HEK293 (cell line): ENCODE data around the gene HYPK.
"Not testable (repeated sequence)": the region's sequence is repeated elsewhere in the genome, so short reads cannot be mapped to it uniquely, and the experiment has no call there.

ENCODE experiments used
- CTCF ChIA-PET: fragments of 350-600 bp; formaldehyde crosslinking; extraction: SDS; loops from one replicate; lab custom pipeline; 2021; ENCODE audit warnings: antibody characterized with exemption; lab: Yijun Ruan, JAX
- POLR2A ChIA-PET: fragments of 300-600 bp; formaldehyde crosslinking; extraction: SDS; loops from one replicate; lab custom pipeline; 2020; ENCODE audit warnings: antibody characterized with exemption, inconsistent platforms; lab: Yijun Ruan, JAX
- H3K27ac ChIP-seq: fragments of 200-500 bp; sonication (Bioruptor generic); 2 replicates; pipeline ENCODE4 v1.5.1; 2014; ENCODE audit warnings: low read depth, low read length, control low read depth, inconsistent platforms; ENCODE audit errors: extremely low read depth
- H3K36me3 ChIP-seq, 2 experiments: fragments of 200-500 bp in 1 of 2; sonication (Bioruptor generic) in 1 of 2; 1 replicate in 1 of 2; 2 replicates in 1 of 2; pipeline ENCODE4 v1.5.1; 2014 to 2017; ENCODE audit warnings: inconsistent platforms in 2 of 2, low read length in 2 of 2; ENCODE audit not compliant: control insufficient read depth in 2 of 2, insufficient read depth in 1 of 2
- H3K4me1 ChIP-seq: fragments of 200-500 bp; sonication (Bioruptor generic); 2 replicates; pipeline ENCODE4 v1.5.1; 2014; ENCODE audit warnings: mild to moderate bottlenecking, low read length, inconsistent platforms; ENCODE audit not compliant: control insufficient read depth, insufficient read depth
- H3K4me3 ChIP-seq: 2 replicates; pipeline ENCODE4 v1.5.1; 2011; ENCODE audit warnings: low read depth, mild to moderate bottlenecking, control low read depth, low read length, moderate library complexity
- H3K9me3 ChIP-seq: fragments of 200-500 bp; sonication (Bioruptor generic); 2 replicates; pipeline ENCODE4 v1.5.1; 2014; ENCODE audit warnings: low read depth, low read length, inconsistent platforms; ENCODE audit not compliant: control insufficient read depth, insufficient read depth
- IKZF3 ChIP-seq: fragments of 450-650 bp; IDR thresholded peaks from 2 replicates; pipeline ENCODE4 v1.5.0; 2018; ENCODE audit warnings: missing biosample characterization, mild to moderate bottlenecking, missing genetic modification characterization, moderate library complexity
- KLF7 ChIP-seq: fragments of 450-650 bp; formaldehyde crosslinking; IDR thresholded peaks from 2 replicates; pipeline ENCODE4 v1.5.1; 2016; ENCODE audit warnings: missing biosample characterization, missing genetic modification characterization, borderline replicate concordance
- TRIM28 ChIP-seq: IDR thresholded peaks from 2 replicates; pipeline ENCODE4 v1.6.1; 2011; ENCODE audit warnings: low read length, control low read depth, borderline replicate concordance
- ZBTB20 ChIP-seq: fragments of 450-650 bp; formaldehyde crosslinking; IDR thresholded peaks from 2 replicates; pipeline ENCODE4 v1.5.1; 2016; ENCODE audit warnings: missing biosample characterization, missing genetic modification characterization
- ZFP69B ChIP-seq: fragments of 450-650 bp; formaldehyde crosslinking; IDR thresholded peaks from 2 replicates; pipeline ENCODE4 v1.5.1; 2016; ENCODE audit warnings: missing biosample characterization, missing genetic modification characterization
- ZNF121 ChIP-seq: fragments of 450-650 bp; formaldehyde crosslinking; IDR thresholded peaks from 2 replicates; pipeline ENCODE4 v1.5.1; 2016; ENCODE audit warnings: missing biosample characterization, missing genetic modification characterization
- ZNF132 ChIP-seq: fragments of 450-650 bp; formaldehyde crosslinking; IDR thresholded peaks from 2 replicates; pipeline ENCODE4 v1.5.1; 2017; ENCODE audit warnings: missing biosample characterization, missing genetic modification characterization, borderline replicate concordance
- ZNF133 ChIP-seq: fragments of 450-650 bp; formaldehyde crosslinking; IDR thresholded peaks from 2 replicates; pipeline ENCODE4 v1.5.1; 2016; ENCODE audit warnings: missing biosample characterization, missing genetic modification characterization
- ZNF138 ChIP-seq: fragments of 450-650 bp; formaldehyde crosslinking; IDR thresholded peaks from 2 replicates; pipeline ENCODE4 v1.5.1; 2016; ENCODE audit warnings: missing biosample characterization, missing genetic modification characterization, borderline replicate concordance
- ZNF174 ChIP-seq: fragments of 450-650 bp; formaldehyde crosslinking; IDR thresholded peaks from 2 replicates; pipeline ENCODE4 v1.5.0; 2017; ENCODE audit warnings: missing biosample characterization, mild to moderate bottlenecking, missing genetic modification characterization
- ZNF2 ChIP-seq: fragments of 450-650 bp; formaldehyde crosslinking; IDR thresholded peaks from 2 replicates; pipeline ENCODE4 v1.5.1; 2016; ENCODE audit warnings: missing biosample characterization, missing genetic modification characterization
- ZNF292 ChIP-seq: fragments of 450-650 bp; formaldehyde crosslinking; IDR thresholded peaks from 2 replicates; pipeline ENCODE4 v1.5.1; 2016; ENCODE audit warnings: low read depth, missing biosample characterization, missing genetic modification characterization, borderline replicate concordance
- ZNF366 ChIP-seq: fragments of 450-650 bp; formaldehyde crosslinking; conservative IDR thresholded peaks from 2 replicates; pipeline ENCODE4 v1.5.1; 2016; ENCODE audit warnings: missing biosample characterization, missing genetic modification characterization
- ZNF394 ChIP-seq: fragments of 450-650 bp; formaldehyde crosslinking; IDR thresholded peaks from 2 replicates; pipeline ENCODE4 v1.5.1; 2016; ENCODE audit warnings: missing biosample characterization, missing genetic modification characterization, mild to moderate bottlenecking, moderate library complexity, borderline replicate concordance
- ZNF600 ChIP-seq: fragments of 450-650 bp; formaldehyde crosslinking; IDR thresholded peaks from 2 replicates; pipeline ENCODE4 v1.5.1; 2016; ENCODE audit warnings: missing biosample characterization, missing genetic modification characterization
- ZNF664 ChIP-seq: fragments of 450-650 bp; formaldehyde crosslinking; IDR thresholded peaks from 2 replicates; pipeline ENCODE4 v1.5.1; 2016; ENCODE audit warnings: missing biosample characterization, missing genetic modification characterization
- ZNF785 ChIP-seq: fragments of 450-650 bp; formaldehyde crosslinking; IDR thresholded peaks from 2 replicates; pipeline ENCODE4 v1.5.1; 2016; ENCODE audit warnings: missing biosample characterization, missing genetic modification characterization
- ZXDB ChIP-seq: fragments of 450-650 bp; formaldehyde crosslinking; IDR thresholded peaks from 2 replicates; pipeline ENCODE4 v1.5.1; 2016; ENCODE audit warnings: missing biosample characterization, missing genetic modification characterization
- TF ChIP-seq, protein P1 (sequence below): fragments of 450-650 bp; formaldehyde crosslinking; IDR thresholded peaks from 2 replicates; pipeline ENCODE4 v1.5.1; 2016; ENCODE audit warnings: missing biosample characterization, missing genetic modification characterization
- TF ChIP-seq, protein P2 (sequence below): fragments of 450-650 bp; IDR thresholded peaks from 2 replicates; pipeline ENCODE4 v1.5.1; 2018; ENCODE audit warnings: missing biosample characterization, missing genetic modification characterization

The HYPK gene

GRCh38 chr15:43808960-43809678, 8.7 kb downstream of the HYPK start:
- TF ChIP-seq ZNF664: no peak
- TF ChIP-seq, protein P1, sequence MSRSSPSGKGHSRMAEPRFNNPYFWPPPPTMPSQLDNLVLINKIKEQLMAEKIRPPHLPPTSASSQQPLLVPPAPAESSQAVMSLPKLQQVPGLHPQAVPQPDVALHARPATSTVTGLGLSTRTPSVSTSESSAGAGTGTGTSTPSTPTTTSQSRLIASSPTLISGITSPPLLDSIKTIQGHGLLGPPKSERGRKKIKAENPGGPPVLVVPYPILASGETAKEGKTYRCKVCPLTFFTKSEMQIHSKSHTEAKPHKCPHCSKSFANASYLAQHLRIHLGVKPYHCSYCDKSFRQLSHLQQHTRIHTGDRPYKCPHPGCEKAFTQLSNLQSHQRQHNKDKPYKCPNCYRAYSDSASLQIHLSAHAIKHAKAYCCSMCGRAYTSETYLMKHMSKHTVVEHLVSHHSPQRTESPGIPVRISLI: peak; percentile 53; the same call in 1 of the 2 replicates
- no peak overlapping the region for H3K4me3 ChIP-seq
- POLR2A ChIA-PET: interaction anchor here (0.6 to 1.6 kb wide), 3 partner anchors 9 to 768 kb away, joined by 4 to 6 read pairs (median 5); partner anchors contain the start of genes HYPK, MFAP1 and SERINC4
- CTCF ChIA-PET: interaction anchor here (0.6 kb wide), 1 partner anchor 25 kb away, joined by 4 read pairs; no protein-coding TSS in a partner anchor
- H3K4me1 ChIP-seq: no peaks in the 10 kb centered on the region
- no peak overlapping the region for H3K27ac ChIP-seq
- peaks cover 45 to 91% of the 10 kb centered on the region in 2 experiments for H3K36me3 ChIP-seq
- H3K9me3 ChIP-seq: no peaks in the 10 kb centered on the region

DNA sequence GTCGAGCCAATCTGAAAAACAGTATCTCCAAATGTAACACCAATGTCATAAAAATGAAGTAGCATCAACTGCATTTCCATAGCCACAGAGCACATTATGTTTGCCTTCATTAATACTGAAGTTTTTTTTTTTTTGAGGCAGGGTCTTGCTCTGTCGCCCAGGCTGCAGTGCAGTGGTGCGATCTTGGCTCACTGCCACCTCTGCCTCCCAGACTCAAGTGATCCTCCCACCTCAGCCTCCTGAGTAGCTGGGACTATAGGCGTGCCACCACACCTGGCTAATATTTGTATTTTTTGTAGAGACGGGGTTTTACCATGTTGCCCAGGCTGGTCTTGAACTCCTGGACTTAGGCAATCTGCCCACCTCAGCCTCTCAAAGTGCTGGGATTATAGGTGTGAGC, 14.7 kb downstream of the HYPK start:
- H3K9me3 ChIP-seq, CTCF ChIA-PET, H3K27ac ChIP-seq, H3K4me1 ChIP-seq, H3K4me3 ChIP-seq, POLR2A ChIA-PET: not testable (repeated sequence)
- TF ChIP-seq ZNF121 (tag by site-specific recombination): 0 out of 2 replicates have a peak, but pooled peaks have one; percentile 40
- peaks cover 47 to 70% of the 10 kb centered on the region in 2 experiments for H3K36me3 ChIP-seq

- ChIA-PET POLR2A (interaction anchor here (0.9 to 1.0 kb wide), 3 partner anchors 10 to 21 kb away, joined by 3 to 4 read pairs (median 3); partner anchors contain the start of gene HYPK), CTCF (no interaction called here)
- H3K9me3 ChIP-seq: no peaks in the 10 kb centered on the region
- H3K4me1 ChIP-seq: 0 out of 2 replicates have a peak, but pooled peaks cover 4% of the 10 kb centered on the region
- no peak overlapping the region for H3K27ac ChIP-seq
- peaks cover 11 to 25% of the 10 kb centered on the region in 2 experiments; a peak in 2 of 3 replicates for H3K36me3 ChIP-seq
- no peak overlapping the region for H3K4me3 ChIP-seq
- TF ChIP-seq IKZF3 (tag by site-specific recombination): no peak
- TF ChIP-seq KLF7: no peak
- no peak for TF ChIP-seq ZNF292 (tag by site-specific recombination)
- TF ChIP-seq ZNF174 (tag by site-specific recombination): no peak
- TF ChIP-seq ZNF138 (tag by site-specific recombination): no peak
- TF ChIP-seq, protein P2, sequence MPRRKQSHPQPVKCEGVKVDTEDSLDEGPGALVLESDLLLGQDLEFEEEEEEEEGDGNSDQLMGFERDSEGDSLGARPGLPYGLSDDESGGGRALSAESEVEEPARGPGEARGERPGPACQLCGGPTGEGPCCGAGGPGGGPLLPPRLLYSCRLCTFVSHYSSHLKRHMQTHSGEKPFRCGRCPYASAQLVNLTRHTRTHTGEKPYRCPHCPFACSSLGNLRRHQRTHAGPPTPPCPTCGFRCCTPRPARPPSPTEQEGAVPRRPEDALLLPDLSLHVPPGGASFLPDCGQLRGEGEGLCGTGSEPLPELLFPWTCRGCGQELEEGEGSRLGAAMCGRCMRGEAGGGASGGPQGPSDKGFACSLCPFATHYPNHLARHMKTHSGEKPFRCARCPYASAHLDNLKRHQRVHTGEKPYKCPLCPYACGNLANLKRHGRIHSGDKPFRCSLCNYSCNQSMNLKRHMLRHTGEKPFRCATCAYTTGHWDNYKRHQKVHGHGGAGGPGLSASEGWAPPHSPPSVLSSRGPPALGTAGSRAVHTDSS (tag by site-specific recombination): no peak
These were observed 21.1 kb downstream of the HYPK start for GRCh38 chr15:43821505-43821904.

- ChIA-PET CTCF (interaction anchor here (1.2 kb wide), 1 partner anchor 22 kb away, joined by 3 read pairs; no protein-coding TSS in a partner anchor), POLR2A (interaction anchor here (0.5 to 2.0 kb wide), 11 partner anchors 13 to 602 kb away, joined by 3 to 12 read pairs (median 3); partner anchors contain the start of genes CTDSPL2, ELL3, HYPK and SERF2)
- peak within 1 kb of the TSS; percentile 74 for H3K4me3 ChIP-seq
- H3K4me1 ChIP-seq: 0 out of 2 replicates have a peak, but pooled peaks cover 4% of the 10 kb centered on the region
- H3K9me3 ChIP-seq: no peaks in the 10 kb centered on the region
- peak within 1 kb of the TSS; percentile 78 for H3K27ac ChIP-seq
- peaks cover 9 to 25% of the 10 kb centered on the region in 2 experiments; a peak in 2 of 3 replicates for H3K36me3 ChIP-seq
- TF ChIP-seq ZNF785 (tag by site-specific recombination) (no peak), ZNF2 (tag by site-specific recombination) (peak; percentile 28; the same call in 1 of the 2 replicates), ZNF366 (tag by site-specific recombination) (peak; percentile 54; the same call in 1 of the 2 replicates), ZXDB (tag by site-specific recombination) (peak; percentile 64), ZNF132 (tag by site-specific recombination) (no peak), ZNF133 (tag by site-specific recombination) (no peak), ZNF600 (tag by site-specific recombination) (peak; percentile 10; the same call in 1 of the 2 replicates), ZFP69B (tag by site-specific recombination) (0 out of 2 replicates have a peak, but pooled peaks have one; percentile 49), ZBTB20 (0 out of 2 replicates have a peak, but pooled peaks have one; percentile 18), TRIM28 (peak; percentile 18; the same call in 1 of the 2 replicates), ZNF394 (tag by site-specific recombination) (peak; percentile 20; the same call in 1 of the 2 replicates)
These were observed 24.2 kb downstream of the HYPK start, which contains the start of gene MFAP1 for GRCh38 chr15:43824302-43825246. TSS of gene MFAP1 (minus strand) at chr15:43824690. CDS start at chr15:43824569, 121 bp downstream.
